Endothelial cell of umbilical vein (primary cell): ENCODE data around the gene IFNGR1. TPM values are rescaled to one million over a fixed set of nuclear protein-coding genes. Genes with fewer than 3 reads are reported as not detected.

Source experiments
- Bru-seq: library from RNA; stranded (reverse); fragments of 400-500 nt; gene quantifications from one replicate; lab custom pipeline; 2021; lab: Mats Ljungman, UMichigan
- BruChase-seq, 2 experiments: library from RNA; stranded (reverse); fragments of 400-500 nt; gene quantifications; one replicate each; lab custom pipeline; 2021; lab: Mats Ljungman, UMichigan
- BruUV-seq: library from RNA; stranded (reverse); fragments of 400-500 nt; replicated peaks from 2 replicates; lab custom pipeline; 2021; lab: Mats Ljungman, UMichigan
- CTCF ChIA-PET: fragments of 300-600, 350-600 bp; sonication (Branson Sonifier 250); formaldehyde crosslinking; loops from one replicate; lab custom pipeline; 2021; ENCODE audit warnings: antibody characterized with exemption, inconsistent platforms; lab: Charles Lee
- POLR2A ChIA-PET: fragments of 300-600, 350-600 bp; sonication (Branson Sonifier 250); formaldehyde crosslinking; loops from one replicate; lab custom pipeline; 2021; ENCODE audit warnings: antibody characterized with exemption, inconsistent platforms; lab: Charles Lee
- DNase-seq: peaks from one replicate; pipeline ENCODE4 v3.0.0-alpha.2; 2011; ENCODE audit warnings: low read depth, low spot score
- FAIRE-seq: peaks from 2 replicates; lab custom pipeline; 2011; peaks lifted over from hg19 to GRCh38; lab: Jason Lieb, UNC
- H2AFZ ChIP-seq: 2 replicates; pipeline ENCODE4 v1.6.0; 2012; ENCODE audit warnings: low read depth, low read length, control low read depth, inconsistent platforms
- H3K27ac ChIP-seq: 2 replicates; pipeline ENCODE4 v1.5.1; 2011; ENCODE audit warnings: low read depth, mild to moderate bottlenecking, control low read depth, low read length, moderate library complexity; ENCODE audit not compliant: insufficient read depth
- H3K27me3 ChIP-seq, 2 experiments: 2 replicates each; pipeline versions ENCODE4 v1.6.0 to v1.6.1; 2011; ENCODE audit warnings: low read length in 2 of 2, mixed read lengths in 1 of 2; ENCODE audit not compliant: control insufficient read depth in 2 of 2, insufficient read depth in 2 of 2
- H3K36me3 ChIP-seq, 2 experiments: 2 replicates in 1 of 2; 3 replicates in 1 of 2; pipeline ENCODE4 v1.5.1; 2011; ENCODE audit warnings: low read length in 2 of 2, mild to moderate bottlenecking in 1 of 2, moderate library complexity in 1 of 2; ENCODE audit not compliant: control insufficient read depth in 2 of 2, insufficient read depth in 2 of 2; ENCODE audit errors: extremely low read depth in 1 of 2
- H3K4me1 ChIP-seq: 3 replicates; pipeline ENCODE4 v1.5.1; 2011; ENCODE audit warnings: mild to moderate bottlenecking, low read length; ENCODE audit not compliant: control insufficient read depth, insufficient read depth; ENCODE audit errors: extremely low read depth
- H3K4me2 ChIP-seq: 2 replicates; pipeline ENCODE4 v1.6.1; 2011; ENCODE audit warnings: low read length, control low read depth, mixed read lengths; ENCODE audit not compliant: insufficient read depth
- H3K4me3 ChIP-seq, 3 experiments: fragments of 200-600 bp in 1 of 3; sonication (generic), shearing (Covaris generic) in 1 of 3; replicated peaks in 1 of 3; 2 replicates each; pipeline ENCODE4 v1.5.1; 2011 to 2016; ENCODE audit warnings: control low read depth in 3 of 3, low read length in 3 of 3, mild to moderate bottlenecking in 2 of 3, inconsistent platforms in 1 of 3, low read depth in 1 of 3, moderate library complexity in 1 of 3; ENCODE audit not compliant: insufficient read depth in 1 of 3
- H3K79me2 ChIP-seq: 2 replicates; pipeline ENCODE4 v1.6.0; 2012; ENCODE audit warnings: low read length, inconsistent platforms; ENCODE audit not compliant: control insufficient read depth, insufficient read depth
- H3K9ac ChIP-seq: replicated peaks from 2 replicates; pipeline ENCODE3; 2011; ENCODE audit warnings: low read length, control low read depth; ENCODE audit not compliant: insufficient read depth; ENCODE audit errors: extremely low read depth
- H3K9me1 ChIP-seq: replicated peaks from 3 replicates; pipeline ENCODE4 v1.6.0; 2011; ENCODE audit warnings: mild to moderate bottlenecking, low read length; ENCODE audit not compliant: control insufficient read depth, insufficient read depth; ENCODE audit errors: extremely low read depth
- H3K9me3 ChIP-seq: replicated peaks from 2 replicates; pipeline ENCODE4 v1.5.1; 2012; ENCODE audit warnings: low read length, inconsistent platforms; ENCODE audit not compliant: control insufficient read depth, insufficient read depth
- H4K20me1 ChIP-seq: replicated peaks from 2 replicates; pipeline ENCODE3; 2011; ENCODE audit warnings: mild to moderate bottlenecking, low read length; ENCODE audit not compliant: control insufficient read depth, insufficient read depth; ENCODE audit errors: extremely low read depth
- CTCF ChIP-seq, 2 donors: IDR thresholded peaks; 1 replicate in 1 of 2; 2 replicates in 1 of 2; pipeline ENCODE4 v1.5.1; 2011; ENCODE audit warnings: low read length in 2 of 2, mild to moderate bottlenecking in 2 of 2, moderate library complexity in 2 of 2, control low read depth in 1 of 2, inconsistent platforms in 1 of 2, low read depth in 1 of 2; ENCODE audit not compliant: insufficient read depth in 1 of 2; ENCODE audit errors: extremely low read depth in 1 of 2
- EZH2 ChIP-seq: IDR thresholded peaks from 2 replicates; pipeline ENCODE4 v1.6.1; 2012; ENCODE audit warnings: borderline replicate concordance, low read depth, mild to moderate bottlenecking, moderate library complexity, low read length, inconsistent platforms; ENCODE audit not compliant: severe bottlenecking
- FOS ChIP-seq: IDR thresholded peaks from 2 replicates; pipeline ENCODE4 v1.6.1; 2011; ENCODE audit warnings: mild to moderate bottlenecking, low read length, moderate library complexity, borderline replicate concordance; ENCODE audit not compliant: insufficient read depth
- GATA2 ChIP-seq: IDR thresholded peaks from 2 replicates; pipeline ENCODE4 v1.7.0; 2011; ENCODE audit warnings: low read depth, mild to moderate bottlenecking, moderate library complexity, mixed read lengths, low read length; ENCODE audit not compliant: insufficient read length, insufficient read depth
- JUN ChIP-seq: IDR thresholded peaks from 2 replicates; pipeline ENCODE4 v1.6.1; 2011; ENCODE audit warnings: borderline replicate concordance, low read depth; ENCODE audit not compliant: insufficient read length, insufficient read depth
- MAX ChIP-seq: IDR thresholded peaks from 2 replicates; pipeline ENCODE4 v1.6.1; 2011; ENCODE audit not compliant: insufficient read depth, insufficient read length
- MYC ChIP-seq: IDR thresholded peaks from one replicate; pipeline ENCODE4 v1.6.1; 2011; ENCODE audit warnings: mild to moderate bottlenecking, low read depth, low read length
- POLR2A ChIP-seq: IDR thresholded peaks from 2 replicates; pipeline ENCODE4 v1.6.1; 2012; ENCODE audit warnings: low read depth, mild to moderate bottlenecking, control low read depth, low read length
- POLR2AphosphoS5 ChIP-seq: IDR thresholded peaks from 2 replicates; pipeline ENCODE4 v1.6.1; 2012; ENCODE audit warnings: low read depth, mild to moderate bottlenecking, control low read depth, low read length, moderate library complexity; ENCODE audit not compliant: insufficient read depth
- dilution Hi-C: fragments of 300-500 bp; cut with MboI; formaldehyde crosslinking; loops from one replicate; pipeline ENCODE4 v1.15.0; 2019; ENCODE audit warnings: low sequenced_read_pairs; ENCODE audit not compliant: extremely low pct_ligation_motif_present
- intact Hi-C: fragments of 100-400 bp; cut with micrococcal nuclease; formaldehyde crosslinking; loops from one replicate; pipeline ENCODE4 v1.10.0; 2022
- long read RNA-seq: library from polyadenylated mRNA; stranded (forward); transcript quantifications from one replicate; pipeline ENCODE4 v2.0.0, GENCODE V29; 2021
- polyA minus RNA-seq, 3 experiments: library from RNA; depleted of rRNA, polyadenylated mRNA; stranded (reverse); fragments of >200 nt; gene quantifications; 1 replicate in 1 of 3; 2 replicates in 2 of 3; pipeline ENCODE4 v1.2.3, GENCODE V29; 2011
- polyA plus RNA-seq, 4 experiments: library from polyadenylated mRNA; depleted of rRNA in 3 of 4; stranded (reverse) in 3 of 4; unstranded in 1 of 4; fragments of >200 nt; gene quantifications; 2 replicates each; pipeline versions ENCODE4 v1.2.1 to v1.2.3, GENCODE V29; 2011 to 2012; ENCODE audit warnings: missing spikeins in 1 of 4
- total RNA-seq: library from RNA; stranded (reverse); gene quantifications from 2 replicates; pipeline ENCODE4 v1.2.3, GENCODE V29; 2021

Gene IFNGR1
- total RNA-seq: 27.5 and 31.2 TPM in 2 replicates
- 14.3 and 19.1 TPM in 2 replicates for polyA plus RNA-seq
- 20.6 and 25.8 TPM in 2 replicates for polyA plus RNA-seq (2011; cell fraction: cytosol; rRNA removed)
- 26.0 and 33.4 TPM in 2 replicates for polyA plus RNA-seq (2011; cell fraction: nucleus; rRNA removed)
- 33.7 and 38.5 TPM in 2 replicates for polyA plus RNA-seq (2012)
- 71.0 and 77.5 TPM in 2 replicates for polyA minus RNA-seq
- polyA minus RNA-seq (2011; cell fraction: cytosol; rRNA and poly(A)+ RNA removed): 10.3 TPM
- polyA minus RNA-seq (2011; cell fraction: nucleus; rRNA and poly(A)+ RNA removed): 39.0 and 43.9 TPM in 2 replicates
- Bru-seq, nascent RNA: percentile 88 among the genes with signal in this experiment
- percentile 80 among the genes with signal in this experiment for BruChase-seq, experiment 1, labeled RNA remaining after a 6-hour chase
- BruChase-seq, experiment 2, labeled RNA remaining after a 2-hour chase: percentile 80 among the genes with signal in this experiment
- long read RNA-seq, transcript IFNGR1-201 (7 exons, 2,139 nt): major isoform, 110 of 118 reads
- long read RNA-seq, partial matches to known transcripts: 1 of 118 reads
- long read RNA-seq, other reads (novel, unspliced or antisense): 7 of 118 reads

- peak within 1 kb of the TSS; percentile 9 to 85 (median 73) for H3K4me3 ChIP-seq
- no peaks in the 10 kb centered on the region for H3K27me3 ChIP-seq
- H3K4me1 ChIP-seq: peaks cover 39% of the 10 kb centered on the region
- FAIRE-seq (peak; percentile 86), DNase-seq (peak; percentile 93)
- dilution Hi-C loops: no loop called here
- H3K9ac ChIP-seq: peak within 1 kb of the TSS; percentile 69
- peak within 1 kb of the TSS; percentile 26 for H3K27ac ChIP-seq
- H3K36me3 ChIP-seq: no peaks in the 10 kb centered on the region
- no peaks in the 10 kb centered on the region for H3K9me1 ChIP-seq
- H3K9me3 ChIP-seq: no peaks in the 10 kb centered on the region
- TSS peak; percentile 51 for BruUV-seq
- ChIA-PET POLR2A (no interaction called here), CTCF (no interaction called here)
- TF ChIP-seq MYC (no peak), GATA2 (no peak), CTCF (IDR thresholded peaks at IDR 0.05; ENCODE audit: extremely low read depth in 1 of 2, insufficient read depth in 1 of 2, low read depth in 1 of 2, low read length in 2 of 2) (no peak), FOS (no peak), EZH2 (no peak), MAX (no peak), POLR2A (peak; percentile 87), POLR2AphosphoS5 (peak; percentile 79), JUN (no peak)
- H3K79me2 ChIP-seq: peaks cover 32% of the 10 kb centered on the region
- no peaks in the 10 kb centered on the region for H4K20me1 ChIP-seq
- peak within 1 kb of the TSS; percentile 85 for H2AFZ ChIP-seq
- peak within 1 kb of the TSS; percentile 58 for H3K4me2 ChIP-seq
- intact Hi-C loops: loop anchor here (2.0 to 5.0 kb wide), 2 partner anchors 16 to 93 kb away; no protein-coding TSS in a partner anchor
Observed at GRCh38 chr6:137218917-137219663, at the start of gene IFNGR1. Gene IFNGR1 (minus strand): TSS chr6:137219385. CDS start chr6:137219327, 58 bp downstream.
